ENCODE data around the gene AIRE. TPM values are rescaled to one million over a fixed set of nuclear protein-coding genes. Genes with fewer than 3 reads are reported as not detected.

Gene AIRE
- polyA plus RNA-seq, 1 donor from 2014 or later = not detected

GRCh38 chr21:44334329-44335030 lies 48.8 kb downstream of the AIRE start:
- no peaks in the 10 kb centered on the region for H3K79me2 ChIP-seq (replicated peaks; ENCODE audit: insufficient read depth, low read length)
- H4K20me1 ChIP-seq (ENCODE audit: insufficient read depth) = no peaks in the 10 kb centered on the region
- no peaks in the 10 kb centered on the region for H3K27me3 ChIP-seq (ENCODE audit: insufficient read depth, low read depth, low read length)
- H3K9ac ChIP-seq (ENCODE audit: low read length) = no peak overlapping the region
- no peak overlapping the region for H2AFZ ChIP-seq (ENCODE audit: low read depth, low read length)
- no peaks in the 10 kb centered on the region for H3K36me3 ChIP-seq (ENCODE audit: insufficient read depth, low read length)
- H3K9me3 ChIP-seq (ENCODE audit: low read length) = no peaks in the 10 kb centered on the region
- TF ChIP-seq POLR2AphosphoS5 (IDR thresholded peaks at IDR 0.05) (no peak), TAF1 (IDR thresholded peaks at IDR 0.05; ENCODE audit: low read depth) (no peak), RAD21 (conservative IDR thresholded peaks at IDR 0.05) (no peak), EP300 (conservative IDR thresholded peaks at IDR 0.05; ENCODE audit: poor library complexity, severe bottlenecking) (no peak), EZH2 (IDR thresholded peaks at IDR 0.05; ENCODE audit: borderline replicate concordance, insufficient read depth, low read length, poor library complexity, severe bottlenecking) (no peak), MXI1 (conservative IDR thresholded peaks at IDR 0.05; ENCODE audit: poor library complexity, severe bottlenecking) (no peak), SMC3 (conservative IDR thresholded peaks at IDR 0.05; ENCODE audit: poor library complexity) (no peak), REST (IDR thresholded peaks at IDR 0.05; ENCODE audit: borderline replicate concordance) (no peak), CTCF (IDR thresholded peaks at IDR 0.05; ENCODE audit: poor library complexity, severe bottlenecking) (no peak)
- H3K4me2 ChIP-seq (ENCODE audit: low read length) = no peak overlapping the region
- H3F3A ChIP-seq (ENCODE audit: insufficient read depth, low read length, poor library complexity, severe bottlenecking) = no peaks in the 10 kb centered on the region
- H3K4me3 ChIP-seq (ENCODE audit: low read length) = no peak overlapping the region
- no peak overlapping the region for H3K27ac ChIP-seq (ENCODE audit: low read length)
- no peaks in the 10 kb centered on the region for H3K9me2 ChIP-seq (ENCODE audit: insufficient read depth, low read length)

- Histone ChIP-seq H4K20me1 (ENCODE audit: insufficient read depth) (no peaks in the 10 kb centered on the region), H2AFZ (ENCODE audit: low read depth, low read length) (no peak overlapping the region), H3K27me3 (ENCODE audit: insufficient read depth, low read depth, low read length) (no peaks in the 10 kb centered on the region), H3K79me2 (replicated peaks; ENCODE audit: insufficient read depth, low read length) (no peaks in the 10 kb centered on the region), H3F3A (ENCODE audit: insufficient read depth, low read length, poor library complexity, severe bottlenecking) (no peaks in the 10 kb centered on the region), H3K4me2 (ENCODE audit: low read length) (no peak overlapping the region), H3K9me3 (ENCODE audit: low read length) (no peaks in the 10 kb centered on the region), H3K36me3 (ENCODE audit: insufficient read depth, low read length) (no peaks in the 10 kb centered on the region), H3K9me2 (ENCODE audit: insufficient read depth, low read length) (no peaks in the 10 kb centered on the region), H3K9ac (ENCODE audit: low read length) (no peak overlapping the region), H3K27ac (ENCODE audit: low read length) (no peak overlapping the region), H3K4me3 (ENCODE audit: low read length) (no peak overlapping the region)
- TF ChIP-seq RAD21 (conservative IDR thresholded peaks at IDR 0.05) = no peak
- no peak for TF ChIP-seq EZH2 (IDR thresholded peaks at IDR 0.05; ENCODE audit: borderline replicate concordance, insufficient read depth, low read length, poor library complexity, severe bottlenecking)
- no peak for TF ChIP-seq POLR2AphosphoS5 (IDR thresholded peaks at IDR 0.05)
Observed at GRCh38 chr21:44335266-44336059, 49.8 kb downstream of the AIRE start.
